HepG2 (cell line): ENCODE data around the gene ABCF1. TPM values are rescaled to one million over a fixed set of nuclear protein-coding genes. Genes with fewer than 3 reads are reported as not detected.
A peak's percentile ranks its signal among the peaks of the same experiment; 100 is the strongest.

Experiments used
- AGO2 ChIP-seq: fragments of 200-400 bp; formaldehyde crosslinking; optimal IDR thresholded peaks from 2 replicates; pipeline ENCODE3; 2017; ENCODE audit warnings: mild to moderate bottlenecking, low read depth, low read length, moderate library complexity
- ATF1 ChIP-seq: IDR thresholded peaks from 2 replicates; pipeline ENCODE4 v1.6.1; 2016; ENCODE audit warnings: mild to moderate bottlenecking, control low read depth
- ATM ChIP-seq: fragments of 450-650 bp; IDR thresholded peaks from 2 replicates; pipeline ENCODE4 v1.7.1; 2017; ENCODE audit warnings: mild to moderate bottlenecking, borderline replicate concordance
- CEBPB ChIP-seq: IDR thresholded peaks from 2 replicates; pipeline ENCODE4 v1.6.1; 2011; ENCODE audit warnings: low read depth, low read length, improper control_type of control experiment, borderline replicate concordance
- DDIT3 ChIP-seq: sonication (generic); formaldehyde crosslinking; IDR thresholded peaks from 2 replicates; pipeline ENCODE4 v1.4.0; 2020; ENCODE audit warnings: mild to moderate bottlenecking, missing genetic modification reagents
- DRAP1 ChIP-seq: IDR thresholded peaks from 2 replicates; pipeline ENCODE4 v1.6.1; 2016; ENCODE audit warnings: missing genetic modification reagents, missing compliant biosample characterization
- DZIP1 ChIP-seq: sonication (generic); formaldehyde crosslinking; IDR thresholded peaks from 2 replicates; pipeline ENCODE4 v1.5.0; 2020; ENCODE audit warnings: mild to moderate bottlenecking, missing genetic modification reagents
- GABPA ChIP-seq, 2 experiments: IDR thresholded peaks; 2 replicates each; pipeline ENCODE4 v1.6.1; 2011 to 2016; ENCODE audit warnings: low read depth in 2 of 2, low read length in 1 of 2, missing biosample characterization in 1 of 2, missing genetic modification characterization in 1 of 2
- HNF4A ChIP-seq: sonication (generic); formaldehyde crosslinking; IDR thresholded peaks from 2 replicates; pipeline ENCODE4 v1.4.0; 2020; ENCODE audit warnings: missing genetic modification reagents
- PAF1 ChIP-seq: IDR thresholded peaks from 2 replicates; pipeline ENCODE4 v1.6.1; 2016; ENCODE audit warnings: missing genetic modification reagents, missing compliant biosample characterization
- PBX3 ChIP-seq: sonication (generic); formaldehyde crosslinking; IDR thresholded peaks from 2 replicates; pipeline ENCODE4 v1.8.1; 2023; ENCODE audit warnings: missing genetic modification reagents, inconsistent platforms, borderline replicate concordance
- REXO4 ChIP-seq: sonication (generic); formaldehyde crosslinking; IDR thresholded peaks from 2 replicates; pipeline ENCODE4 v1.8.0; 2022; ENCODE audit warnings: missing genetic modification reagents, mild to moderate bottlenecking, borderline replicate concordance
- SP1 ChIP-seq, 2 experiments: fragments of 450-650 bp in 1 of 2; sonication (generic) in 1 of 2; formaldehyde crosslinking in 1 of 2; IDR thresholded peaks; 2 replicates each; pipeline versions ENCODE4 v1.4.0 to v1.6.1; 2016 to 2020; ENCODE audit warnings: missing genetic modification reagents in 1 of 2
- SRSF4 ChIP-seq: fragments of 200-400 bp; formaldehyde crosslinking; IDR thresholded peaks from one replicate; pipeline ENCODE4 v1.6.1; 2018; ENCODE audit warnings: mild to moderate bottlenecking, low read depth, low read length, moderate library complexity; ENCODE audit not compliant: poor library complexity, severe bottlenecking
- SSRP1 ChIP-seq: IDR thresholded peaks from 2 replicates; pipeline ENCODE4 v1.6.1; 2016; ENCODE audit warnings: control low read depth
- TCF7 ChIP-seq: sonication (generic); IDR thresholded peaks from 2 replicates; pipeline ENCODE4 v1.6.1; 2016; ENCODE audit warnings: antibody characterized with exemption, low read depth
- ZBED4 ChIP-seq: sonication (generic); formaldehyde crosslinking; IDR thresholded peaks from 2 replicates; pipeline ENCODE4 v1.4.0; 2020; ENCODE audit warnings: missing genetic modification reagents, borderline replicate concordance
- ZFP37 ChIP-seq: sonication (generic); formaldehyde crosslinking; IDR thresholded peaks from 2 replicates; pipeline ENCODE4 v1.4.0; 2020; ENCODE audit warnings: missing genetic modification reagents, borderline replicate concordance
- ZNF382 ChIP-seq: sonication (generic); formaldehyde crosslinking; IDR thresholded peaks from 2 replicates; pipeline ENCODE4 v1.5.0; 2020; ENCODE audit warnings: missing genetic modification reagents, mild to moderate bottlenecking, borderline replicate concordance
- ZNF772 ChIP-seq: sonication (generic); formaldehyde crosslinking; IDR thresholded peaks from 2 replicates; pipeline ENCODE4 v1.5.0; 2020; ENCODE audit warnings: mild to moderate bottlenecking, missing genetic modification reagents
- polyA plus RNA-seq, 8 experiments: library from polyadenylated mRNA; depleted of rRNA in 3 of 8; stranded (reverse) in 7 of 8; unstranded in 1 of 8; fragments of >200 nt; fragmentation: Illumina TruSeq in 4 of 8; extraction: Trizol in 4 of 8; gene quantifications; 2 replicates each; pipeline versions ENCODE4 v1.2.1 to v1.2.3, GENCODE V29; 2011 to 2016; ENCODE audit warnings: low read depth in 4 of 8, missing spikeins in 1 of 8, mixed read lengths in 1 of 8; ENCODE audit not compliant: insufficient read depth in 1 of 8
- total RNA-seq, 5 experiments: library from RNA; depleted of rRNA; stranded (reverse); fragments of >200 nt; fragmentation: Illumina TruSeq; extraction: Trizol; gene quantifications; 2 replicates each; pipeline ENCODE4 v1.2.3, GENCODE V29; 2016; ENCODE audit warnings: low read depth in 1 of 5

Gene ABCF1
- total and polyA plus RNA-seq, 2 of the 13 experiments (the other 11 are each of a cell fraction or from before 2014, with no cell fraction given): 25.4 to 98.9 TPM

- TF ChIP-seq DDIT3 (no peak), SSRP1 (CRISPR knock-in tag) (peak; percentile 51; the same call in 1 of the 2 replicates), ZNF382 (no peak), ATF1 (CRISPR knock-in tag) (0 out of 2 replicates have a peak, but pooled peaks have one; percentile 7), DZIP1 (CRISPR knock-in tag) (no peak), ZNF772 (CRISPR knock-in tag) (no peak), ATM (no peak), HNF4A (CRISPR knock-in tag) (no peak), REXO4 (CRISPR knock-in tag) (no peak), GABPA (IDR thresholded peaks at IDR 0.05; ENCODE audit: low read depth, low read length) (no peak), GABPA (CRISPR knock-in tag; IDR thresholded peaks at IDR 0.05; ENCODE audit: low read depth) (peak; percentile 15; the same call in 1 of the 2 replicates), TCF7 (no peak), CEBPB (no peak), PBX3 (no peak), ZFP37 (CRISPR knock-in tag) (no peak), ZBED4 (CRISPR knock-in tag) (no peak), SRSF4 (peak; percentile 36), SP1 (IDR thresholded peaks at IDR 0.05) (no peak), SP1 (CRISPR knock-in tag; IDR thresholded peaks at IDR 0.05) (no peak), AGO2 (peak; percentile 91), DRAP1 (CRISPR knock-in tag) (peak; percentile 14; the same call in 1 of the 2 replicates), PAF1 (CRISPR knock-in tag) (peak; percentile 96)
These were observed 41.5 kb downstream of the ABCF1 start (continued) for GRCh38 chr6:30612687-30613248.
